AG10803 (cell line): ENCODE measurements around the gene TFF3.

Experiments
- DNase-seq: peaks from one replicate; pipeline ENCODE4 v3.0.0; 2010; ENCODE audit warnings: low read depth
- H3K4me3 ChIP-seq: 2 replicates; pipeline ENCODE4 v1.5.1; 2011; ENCODE audit warnings: mild to moderate bottlenecking, low read length, control low read depth
- CTCF ChIP-seq: conservative IDR thresholded peaks from 2 replicates; pipeline ENCODE4 v1.5.1; 2011; ENCODE audit warnings: mild to moderate bottlenecking, low read length, control low read depth, inconsistent platforms

Gene TFF3, protein sequence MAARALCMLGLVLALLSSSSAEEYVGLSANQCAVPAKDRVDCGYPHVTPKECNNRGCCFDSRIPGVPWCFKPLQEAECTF

DNA sequence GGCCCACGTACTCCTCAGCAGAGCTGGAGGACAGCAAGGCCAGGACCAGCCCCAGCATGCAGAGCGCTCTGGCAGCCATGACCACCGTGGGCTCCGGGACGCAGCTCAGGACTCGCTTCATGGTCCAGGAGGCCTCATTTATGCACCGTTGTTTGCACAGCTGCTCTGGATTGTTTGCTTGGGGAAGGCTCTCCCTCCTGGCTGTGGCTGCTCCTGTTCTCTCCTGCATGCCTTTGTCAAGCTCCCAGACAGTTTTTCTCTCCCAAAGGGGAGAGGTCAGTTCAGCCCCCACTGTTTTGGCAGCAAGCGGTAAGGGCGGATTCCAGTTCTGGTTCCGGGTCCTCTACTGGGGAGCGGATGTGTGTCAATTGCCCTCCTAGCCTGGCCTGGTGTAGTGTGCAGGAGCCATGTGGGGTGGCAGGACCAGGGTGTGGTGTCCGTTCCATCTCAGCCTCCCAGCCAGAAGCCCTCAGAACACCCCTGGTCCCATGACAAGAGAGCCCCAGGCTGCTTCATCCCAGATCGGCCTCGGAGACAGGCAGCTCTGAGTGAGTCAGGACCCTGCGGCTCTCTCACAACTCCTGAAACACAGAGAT lies at the start of gene TFF3:
Gene TFF3 (minus strand): TSS at position 114 of the 596 bp plus-strand sequence. CDS start 35 bp downstream, at position 79.
- no peak within 1 kb of the TSS for H3K4me3 ChIP-seq
- no peak for TF ChIP-seq CTCF
- DNase-seq: no peak

GRCh38 chr21:42364304-42364865 lies 49.2 kb upstream of the TFF3 start:
- no peak for DNase-seq

GRCh38 chr21:42363312-42363711 lies 48.1 kb upstream of the TFF3 start:
- no peak for DNase-seq
- H3K4me3 ChIP-seq: no peak overlapping the region
- no peak for TF ChIP-seq CTCF

More at GRCh38 chr21:42364304-42364865, 49.2 kb upstream of the TFF3 start:
- no peak overlapping the region for H3K4me3 ChIP-seq
- no peak for TF ChIP-seq CTCF

DNA sequence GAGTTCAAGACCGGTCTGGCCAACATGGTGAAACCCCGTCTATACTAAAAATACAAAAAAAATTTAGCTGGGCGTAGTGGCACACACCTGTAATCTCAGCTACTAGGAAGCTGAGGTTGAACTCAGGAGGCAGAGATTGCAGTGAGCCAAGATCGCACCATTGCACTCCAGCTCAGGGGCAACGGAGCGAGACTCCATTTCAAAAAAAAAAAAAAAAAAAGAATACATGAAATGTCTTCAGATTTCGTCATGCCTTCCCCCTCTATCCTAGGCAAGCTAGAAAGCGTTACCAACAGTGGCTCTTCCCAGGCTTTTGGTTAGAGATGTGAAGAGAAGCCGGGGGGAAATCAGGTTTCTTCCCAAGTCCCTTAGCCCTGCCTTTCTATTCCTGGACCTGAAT lies 47.5 kb upstream of the TFF3 start:
- H3K4me3 ChIP-seq: no peak overlapping the region
- DNase-seq: no peak
- TF ChIP-seq CTCF: no peak

DNA sequence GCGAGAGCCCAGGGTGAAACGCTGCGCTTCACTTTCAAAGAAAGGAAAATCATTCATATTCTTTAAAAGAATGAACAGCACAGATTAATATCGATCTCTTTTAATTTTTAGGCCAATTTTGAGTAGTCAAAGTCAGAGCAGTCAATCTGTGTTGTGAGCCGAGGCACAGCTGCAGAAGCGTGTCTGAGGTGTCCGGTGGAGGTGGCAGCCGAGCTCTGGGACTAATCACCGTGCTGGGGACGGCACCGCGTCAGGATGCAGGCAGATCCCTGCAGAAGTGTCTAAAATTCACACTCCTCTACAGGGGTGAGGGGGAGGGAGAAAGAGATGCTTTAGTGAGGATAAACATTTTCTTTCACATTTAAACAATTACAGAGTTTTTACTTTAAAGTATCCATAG lies 47.0 kb upstream of the TFF3 start:
- no peak overlapping the region for H3K4me3 ChIP-seq
- DNase-seq: no peak
- no peak for TF ChIP-seq CTCF

DNA sequence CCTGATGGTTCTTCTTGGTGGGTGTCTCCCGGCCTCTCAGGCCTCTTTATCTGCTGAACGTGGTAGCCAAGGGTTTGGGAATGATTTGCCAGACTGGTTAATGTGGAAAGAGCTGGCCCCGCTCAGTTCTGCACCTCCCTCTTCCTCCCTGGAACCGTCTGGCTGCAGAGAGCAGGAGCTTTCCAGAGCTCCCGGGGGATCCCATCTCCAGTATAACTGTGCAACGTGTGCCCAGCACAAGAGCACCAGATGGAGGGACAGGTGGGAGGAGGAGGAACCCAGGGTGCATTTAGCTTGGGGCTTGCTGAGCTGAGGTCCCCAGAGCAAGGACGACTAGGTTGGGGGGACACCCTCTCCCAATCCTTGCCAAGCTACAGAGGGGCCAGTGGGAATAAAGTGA lies 46.1 kb upstream of the TFF3 start:
- no peak for TF ChIP-seq CTCF
- H3K4me3 ChIP-seq: no peak overlapping the region
- DNase-seq: no peak

DNA sequence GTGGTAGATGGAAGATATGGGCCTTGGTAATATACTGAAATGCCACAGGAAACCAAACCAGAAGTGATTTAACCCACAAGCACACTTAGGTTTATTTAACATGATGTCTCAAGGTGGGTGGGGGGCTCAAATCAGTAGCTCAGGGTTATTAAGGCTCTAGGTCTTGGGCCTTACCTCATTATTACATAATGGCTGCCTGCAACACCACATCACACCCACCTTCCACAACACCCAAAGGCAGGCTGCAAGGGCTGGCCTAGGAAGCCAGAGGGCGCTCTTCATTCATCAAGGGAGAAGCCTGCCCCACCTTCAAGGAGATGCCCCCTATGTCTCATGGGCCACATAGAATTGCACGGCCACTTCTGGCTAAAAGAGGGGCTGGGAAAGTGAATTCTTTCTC lies 45.1 kb upstream of the TFF3 start:
- no peak for DNase-seq
- TF ChIP-seq CTCF: no peak

More for the DNA sequence above, 45.1 kb upstream of the TFF3 start:
- no peak overlapping the region for H3K4me3 ChIP-seq
